Left lobe of liver (tissue), 2 donors: ENCODE measurements around the gene SLC6A6. TPM values are rescaled to one million over a fixed set of nuclear protein-coding genes. Genes with fewer than 3 reads are reported as not detected.

Experiments
- ATAC-seq: fragments of 200-7000 bp; cut with Tn5 transposase; one replicate; pipeline ENCODE4 v1.9.1; 2020; ENCODE audit warnings: mild to moderate bottlenecking, moderate library complexity
- DNase-seq: peaks from one replicate; pipeline ENCODE4 v3.0.0-alpha.2; 2020; ENCODE audit warnings: low spot score
- total RNA-seq: library from RNA; stranded (reverse); gene quantifications from one replicate; pipeline ENCODE4 v1.2.1, GENCODE V29; 2021
- donor health status: DM: no; HTN: no; CAD: no; lungs with moderate emphysema.
- donor health status: DM: no; HTN: yes; CAD: no.

SLC6A6 gene
- total RNA-seq, 1 donor from 2014 or later, result 3.2 TPM

DNA sequence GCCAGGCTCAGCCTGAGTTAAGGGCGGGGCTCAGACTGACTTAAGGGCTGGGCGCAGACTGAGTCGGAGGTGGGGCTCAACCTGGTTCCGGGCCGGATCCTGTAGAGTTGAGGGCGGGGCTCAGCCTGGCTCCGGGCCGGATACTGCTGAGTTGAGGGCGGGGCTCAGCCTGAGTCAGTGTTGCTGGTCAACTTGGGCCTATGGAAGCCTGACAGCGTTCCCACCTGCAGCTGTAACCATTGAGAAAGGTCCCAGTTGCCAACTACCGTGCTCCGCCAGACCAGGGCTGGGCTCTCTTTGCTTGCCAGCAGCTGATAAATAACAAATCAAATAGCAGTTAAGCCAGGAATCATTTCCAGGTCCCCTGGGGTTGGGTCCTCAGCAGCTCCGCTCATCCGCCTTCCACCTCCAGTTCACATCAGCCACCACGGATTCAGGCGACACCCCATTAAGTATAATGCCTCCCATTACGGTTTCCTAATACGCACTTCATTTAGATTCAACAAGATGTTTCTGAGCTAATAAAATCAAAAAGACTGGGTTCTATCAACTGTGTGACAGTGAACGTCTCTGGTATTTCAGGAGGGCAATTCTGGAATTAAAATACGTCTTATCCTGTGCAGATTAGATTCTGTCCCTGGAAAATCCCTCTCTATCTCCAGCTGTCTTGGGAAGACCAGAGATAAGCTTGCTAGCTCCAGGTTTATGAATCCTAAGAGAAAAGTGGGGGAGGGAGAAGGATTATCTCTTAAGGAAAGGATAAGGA lies 130.5 kb downstream of the SLC6A6 start:
- DNase-seq (no peak), ATAC-seq (peak; percentile 43)

- ATAC-seq (no peak), DNase-seq (no peak)
Measured at GRCh38 chr3:14533457-14533958, 131.1 kb downstream of the SLC6A6 start.

DNA sequence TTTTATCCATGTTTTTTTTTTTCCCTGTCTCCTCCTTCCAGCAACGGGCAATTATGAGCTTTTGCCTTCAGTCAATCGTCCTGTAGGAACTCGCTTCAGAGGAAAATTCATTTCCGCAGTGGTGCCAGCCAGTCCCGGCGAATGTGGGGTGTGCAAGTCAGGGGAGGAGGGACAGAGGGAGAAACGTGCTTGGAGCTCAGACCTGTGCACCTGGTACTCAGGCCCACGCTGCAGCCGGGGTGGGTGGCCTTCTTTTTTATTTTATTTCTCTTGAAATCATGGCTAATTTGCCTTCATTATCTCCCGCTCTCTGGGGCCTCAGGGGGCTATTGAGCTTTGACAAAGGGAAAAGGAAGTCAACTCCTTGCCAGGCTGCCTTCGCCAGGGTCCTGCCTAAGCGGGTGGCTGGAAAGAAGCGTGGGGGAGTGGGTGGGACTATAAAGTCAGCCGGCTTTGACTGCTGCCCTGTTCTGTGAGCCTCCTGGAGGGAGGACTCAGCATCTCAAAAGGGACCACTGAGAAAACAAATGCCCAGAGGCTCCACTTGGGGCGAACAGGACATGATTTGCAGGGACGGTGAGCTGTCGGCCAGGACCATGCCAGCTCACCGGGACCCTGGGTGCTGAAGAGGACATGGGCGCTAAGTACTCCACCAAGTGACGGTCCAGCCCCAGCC lies 132.2 kb downstream of the SLC6A6 start:
- ATAC-seq, result no peak
- no peak for DNase-seq

DNA sequence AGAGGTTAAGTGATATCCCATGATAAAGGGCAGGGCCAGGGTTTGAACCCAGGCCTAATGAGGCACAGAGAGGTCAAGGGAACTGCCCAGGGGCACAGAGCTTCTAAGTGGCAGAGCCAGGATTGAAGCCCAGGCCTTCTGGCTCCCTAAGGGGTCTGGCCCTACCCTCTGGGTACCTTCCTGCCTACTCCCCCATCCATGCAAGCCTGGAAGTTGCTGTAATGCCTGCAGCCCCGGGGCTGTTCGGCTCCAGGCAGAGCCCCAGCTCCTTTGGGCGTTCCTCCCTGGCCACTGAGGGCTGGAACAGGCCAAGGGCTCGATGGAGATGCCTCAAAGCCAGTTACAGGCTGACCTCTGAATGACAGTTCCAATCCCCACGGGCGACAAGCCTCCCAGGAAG lies 133.2 kb downstream of the SLC6A6 start:
- ATAC-seq (no peak), DNase-seq (no peak)

DNA sequence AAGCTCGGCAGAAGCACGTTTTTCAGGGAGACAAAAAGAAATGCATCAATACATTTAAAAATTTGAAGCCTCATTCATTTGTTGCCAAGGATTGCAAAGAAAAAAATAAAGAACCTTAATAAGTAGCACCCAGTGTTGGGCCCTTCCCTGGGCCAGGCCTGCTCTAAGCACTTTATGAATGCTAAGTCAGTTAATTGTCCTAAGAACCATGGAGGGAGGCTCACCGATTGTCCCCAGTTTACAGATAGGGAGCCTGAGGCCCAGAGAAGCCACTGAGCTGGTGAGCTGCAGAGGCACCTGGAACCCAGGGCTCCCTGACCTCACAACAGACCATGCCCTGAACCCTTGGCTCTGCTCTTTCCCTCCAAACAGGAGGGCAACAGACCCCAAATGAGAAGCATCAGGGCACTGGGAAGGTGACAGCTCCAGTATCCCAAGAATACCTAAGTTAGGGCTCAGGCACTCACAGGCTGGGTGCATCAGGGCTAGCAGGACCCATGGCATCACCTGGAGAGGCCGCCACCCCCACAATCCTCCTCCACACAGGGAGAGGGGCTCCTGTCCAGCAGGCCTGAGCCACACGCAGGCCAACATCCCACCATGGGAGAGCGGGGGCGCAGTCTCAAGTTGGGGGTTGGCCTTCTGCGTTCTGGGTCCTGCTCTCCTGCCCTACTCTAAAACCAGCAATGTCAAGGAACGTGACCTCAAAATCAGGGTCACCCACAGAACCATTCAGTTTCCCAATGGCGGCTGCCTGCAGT lies 133.8 kb downstream of the SLC6A6 start:
- no peak for DNase-seq
- no peak for ATAC-seq

- no peak for ATAC-seq
- DNase-seq, result no peak
Measured at GRCh38 chr3:14536837-14537589, 134.6 kb downstream of the SLC6A6 start.

DNA sequence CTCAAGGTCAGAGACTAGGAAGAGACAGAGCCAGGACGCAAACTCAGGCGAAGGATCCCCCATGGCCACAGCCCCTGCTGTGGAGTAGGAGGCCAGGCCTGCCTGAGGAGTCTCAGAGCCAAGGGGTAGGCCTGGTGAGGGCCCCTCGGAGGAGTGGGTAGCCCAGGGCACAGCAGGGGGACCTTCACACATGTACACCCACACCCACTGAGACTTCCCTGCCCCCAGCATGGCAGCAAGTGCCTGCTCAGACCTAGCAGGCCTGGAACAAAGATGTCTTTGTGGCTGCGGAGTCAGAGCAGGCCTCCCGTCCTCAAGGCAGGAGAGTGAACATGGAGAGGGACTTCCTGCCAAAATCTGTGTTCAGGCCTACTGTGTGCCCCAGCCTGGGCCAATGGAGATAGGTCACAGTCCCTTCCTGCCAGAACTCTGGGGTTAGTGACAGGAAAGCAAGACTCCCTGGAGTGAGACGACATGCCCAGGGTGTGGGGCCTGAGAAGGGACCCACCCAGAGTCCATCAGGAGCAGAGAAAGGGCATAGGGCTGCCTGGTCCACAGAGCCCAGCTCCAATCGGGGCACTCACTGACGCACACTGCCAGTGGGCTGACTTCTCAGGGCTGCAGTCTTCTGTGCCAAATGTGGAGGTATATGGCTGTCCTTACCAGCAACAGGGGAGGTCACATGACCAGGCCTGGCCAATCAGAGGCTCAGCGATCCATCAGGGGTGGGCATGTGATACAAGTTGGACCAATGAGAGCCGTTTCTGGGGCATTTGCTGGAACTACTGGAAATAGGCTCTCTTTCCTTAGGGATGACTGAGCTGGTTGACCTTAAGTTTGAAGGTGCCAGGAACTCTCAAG lies 135.4 kb downstream of the SLC6A6 start:
- DNase-seq (no peak), ATAC-seq (no peak)

DNA sequence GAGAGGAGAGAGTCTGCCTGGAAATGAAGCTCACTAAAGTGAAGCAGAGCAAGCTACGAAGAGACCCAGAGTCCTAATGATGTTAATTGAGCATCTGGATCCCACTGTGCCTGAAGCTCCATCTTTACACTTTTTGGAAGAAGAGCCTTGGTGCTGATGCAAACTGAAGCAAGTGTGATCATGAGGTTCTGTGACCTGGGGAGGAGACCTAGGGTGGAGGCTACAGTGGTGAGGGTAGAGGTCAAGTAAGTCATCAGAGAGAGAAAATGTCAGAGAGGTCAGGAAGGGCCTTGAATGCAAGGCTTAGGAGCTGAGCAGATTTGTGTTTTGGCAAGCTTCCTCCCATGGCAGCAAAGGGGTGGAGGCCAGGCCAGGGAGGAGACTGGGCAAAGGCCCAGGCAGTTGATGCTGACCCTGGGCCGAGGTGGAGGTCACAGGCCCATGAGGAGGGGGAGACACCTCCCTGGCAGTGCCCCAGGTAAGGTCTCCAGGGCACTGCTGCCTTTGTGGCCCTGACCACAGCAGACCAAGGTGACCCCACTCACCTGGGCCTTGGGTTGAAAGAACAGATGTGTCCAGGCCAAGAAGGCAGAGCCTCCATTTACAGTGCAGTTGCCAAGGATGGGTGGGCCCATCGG lies 136.2 kb downstream of the SLC6A6 start:
- ATAC-seq (no peak), DNase-seq (no peak)

Other genes with a start within 250 kb of the SLC6A6 start
- 18.8 TPM for gene XPC, start 224.0 kb upstream of the SLC6A6 start, total RNA-seq
- 5.0 TPM for gene LSM3, start 223.8 kb upstream of the SLC6A6 start, total RNA-seq
- gene GRIP2, start 137.7 kb downstream of the SLC6A6 start, total RNA-seq, result 0.40 TPM
- gene CCDC174, start 249.2 kb downstream of the SLC6A6 start, total RNA-seq, result 6.4 TPM